HG03432 (cell line): ENCODE results near the gene C10orf105.

Source experiments
- ATAC-seq: cut with Tn5 transposase; IDR thresholded peaks from one replicate; pipeline ENCODE4 v1.9.1; 2021; ENCODE audit warnings: mild to moderate bottlenecking, moderate library complexity; ENCODE audit not compliant: unreplicated experiment

C10orf105 gene

GRCh38 chr10:71751515-71752224 is 32.1 kb upstream of the C10orf105 start:
- ATAC-seq, result no peak

GRCh38 chr10:71750986-71751385 is 31.4 kb upstream of the C10orf105 start:
- no peak for ATAC-seq

DNA sequence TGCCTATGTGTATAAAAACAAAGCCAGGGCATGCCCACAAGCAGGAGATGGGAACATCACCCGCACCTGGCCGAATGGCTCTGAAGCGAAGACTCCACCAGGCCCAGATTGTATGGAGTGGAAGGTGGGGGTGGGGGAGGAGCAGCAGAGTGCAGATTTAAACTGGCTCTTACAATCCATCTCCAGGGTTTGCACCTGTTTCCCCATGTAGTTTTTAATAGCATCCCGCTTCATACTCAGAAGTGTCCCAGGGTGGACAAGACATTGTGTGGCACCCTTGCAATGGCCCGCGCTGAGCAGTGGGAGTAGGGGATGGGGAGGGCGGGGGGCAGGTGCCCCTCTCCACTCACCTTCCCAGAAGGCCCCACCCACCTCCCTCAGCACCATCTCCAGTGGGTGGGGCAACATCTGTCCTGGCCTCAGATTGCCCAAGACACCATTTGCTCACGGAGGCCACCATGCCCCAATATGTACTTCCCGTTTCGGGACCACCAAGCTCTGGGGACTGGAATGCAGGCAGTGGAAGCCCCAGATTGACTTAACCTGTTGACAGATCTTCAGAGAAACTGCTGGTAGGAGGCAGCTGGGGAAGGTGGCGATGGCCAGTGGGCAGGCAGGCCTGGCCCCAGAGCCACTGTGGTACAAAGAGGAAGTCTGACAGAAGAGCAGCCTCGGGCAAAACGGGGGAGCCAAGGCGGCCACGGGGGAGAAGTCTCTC is 30.7 kb upstream of the C10orf105 start:
- ATAC-seq, result no peak

GRCh38 chr10:71749396-71749795 is 29.8 kb upstream of the C10orf105 start:
- ATAC-seq, result no peak

- no peak for ATAC-seq
Measured at GRCh38 chr10:71748671-71749191, 29.2 kb upstream of the C10orf105 start.

GRCh38 chr10:71747551-71748523 is 28.3 kb upstream of the C10orf105 start:
- no peak for ATAC-seq

DNA sequence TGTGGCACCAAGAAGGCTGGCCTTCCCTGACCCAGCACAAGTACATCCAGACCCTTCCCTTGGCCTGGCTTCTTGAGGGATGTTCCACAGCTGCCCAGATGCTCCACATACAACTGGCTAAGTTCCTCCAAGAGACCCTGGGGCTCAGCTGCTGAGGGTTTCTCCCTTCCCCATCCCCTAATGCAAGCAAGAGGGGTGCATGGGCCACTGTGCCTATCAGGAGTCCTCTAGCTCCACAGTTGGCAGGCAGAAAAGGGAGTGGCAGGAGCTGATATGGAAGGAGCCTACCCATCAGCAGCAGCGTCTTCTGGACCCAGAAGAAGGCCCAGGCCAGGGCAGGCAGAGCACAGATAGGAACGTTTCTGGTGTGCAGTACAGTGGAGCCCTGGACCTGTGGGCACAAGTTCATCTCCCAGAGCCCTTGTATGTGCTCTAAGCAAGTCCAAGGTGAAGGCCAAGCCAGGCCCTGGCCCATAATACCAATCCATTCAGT is 27.5 kb upstream of the C10orf105 start:
- no peak for ATAC-seq

- no peak for ATAC-seq
Measured at GRCh38 chr10:71746344-71747037, 26.9 kb upstream of the C10orf105 start.

DNA sequence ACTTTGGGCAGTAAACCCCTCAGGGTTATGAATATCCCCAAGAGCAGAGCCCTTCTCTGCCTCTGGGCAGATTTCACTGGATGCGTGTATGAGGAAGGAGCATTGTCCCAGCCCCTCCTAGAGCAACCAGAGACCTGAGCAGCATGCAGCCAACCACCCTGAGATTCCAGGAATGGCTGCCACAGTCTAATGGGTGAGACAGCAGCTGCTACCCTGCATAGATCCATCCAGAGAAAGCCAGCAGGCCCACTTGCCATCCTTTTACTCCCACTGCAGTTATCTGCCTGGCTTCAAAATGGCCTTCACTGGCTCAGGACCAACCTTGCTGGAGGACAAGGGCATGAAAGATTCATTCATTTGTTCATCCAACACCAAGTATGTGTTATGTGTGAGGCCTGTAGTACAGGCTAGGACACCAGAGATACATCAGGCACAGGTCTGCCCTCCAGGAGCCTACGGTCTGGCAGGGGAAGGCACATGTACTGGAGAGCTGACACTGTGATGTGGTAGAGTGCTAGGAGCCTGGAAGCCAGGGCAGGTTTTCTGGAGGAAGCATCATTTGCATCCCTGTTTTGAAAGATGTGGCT is 26.2 kb upstream of the C10orf105 start:
- no peak for ATAC-seq

GRCh38 chr10:71744897-71745663 is 25.5 kb upstream of the C10orf105 start:
- no peak for ATAC-seq

GRCh38 chr10:71743866-71744265 is 24.3 kb upstream of the C10orf105 start:
- ATAC-seq, result no peak

GRCh38 chr10:71743089-71743838 is 23.7 kb upstream of the C10orf105 start:
- no peak for ATAC-seq

- no peak for ATAC-seq
Measured at GRCh38 chr10:71742301-71743088, 22.9 kb upstream of the C10orf105 start.

DNA sequence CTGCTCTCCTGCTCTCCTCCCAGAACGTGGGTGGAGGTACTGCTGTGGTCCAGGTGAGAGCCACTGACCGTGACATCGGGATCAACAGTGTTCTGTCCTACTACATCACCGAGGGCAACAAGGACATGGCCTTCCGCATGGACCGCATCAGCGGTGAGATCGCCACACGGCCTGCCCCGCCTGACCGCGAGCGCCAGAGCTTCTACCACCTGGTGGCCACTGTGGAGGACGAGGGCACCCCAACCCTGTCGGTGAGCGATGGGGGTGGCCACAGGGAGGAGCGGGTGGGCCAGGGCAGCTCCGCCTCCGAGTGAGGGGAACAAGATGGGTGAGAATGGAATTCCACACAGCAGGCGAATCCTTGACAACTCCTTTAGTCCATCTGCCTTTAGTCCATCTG is 22.1 kb upstream of the C10orf105 start:
- no peak for ATAC-seq

DNA sequence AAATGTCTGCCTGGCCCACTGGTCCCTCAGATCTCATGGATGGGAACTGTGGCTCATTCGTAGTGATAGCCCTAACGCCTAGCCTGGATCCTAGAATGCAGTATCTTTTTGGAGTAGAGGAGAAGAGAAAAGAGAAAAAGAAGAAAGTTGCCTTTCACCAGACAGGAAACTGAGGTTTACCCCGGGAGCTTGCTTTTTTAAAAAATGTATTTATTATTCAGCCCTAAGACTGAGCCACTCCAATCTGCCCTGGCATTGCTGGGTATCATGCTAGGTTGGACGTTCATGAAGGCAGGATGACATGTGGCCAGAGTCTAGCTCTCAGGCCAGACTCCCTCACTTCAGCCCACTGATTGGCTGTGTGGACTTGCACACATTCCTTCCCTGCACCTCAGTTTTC is 21.5 kb upstream of the C10orf105 start:
- ATAC-seq, result no peak

GRCh38 chr10:71740069-71740653 is 20.6 kb upstream of the C10orf105 start:
- ATAC-seq, result no peak

- ATAC-seq, result no peak
Measured at GRCh38 chr10:71739358-71739900, 19.9 kb upstream of the C10orf105 start.
